Measurements from ENCODE around the gene LGR4. TPM values are rescaled to one million over a fixed set of nuclear protein-coding genes. Genes with fewer than 3 reads are reported as not detected.

LGR4 gene
- total RNA-seq, 1 experiment from 2014 or later: 7.1 TPM

- no peaks in the 10 kb centered on the region for H3K36me3 ChIP-seq (ENCODE audit: control insufficient read depth in 1 of 2, insufficient read depth in 2 of 2, low read length in 2 of 2)
- H4K20me1 ChIP-seq (ENCODE audit: insufficient read depth): no peaks in the 10 kb centered on the region
- ChIA-PET POLR2A (no interaction called here), RAD21 (ENCODE audit: low non-redundant PET in 1 of 2, low total read pairs in 2 of 2, uncharacterized antibody in 2 of 2, unreplicated experiment in 2 of 2) (no interaction called here), CTCF (no interaction called here)
- TF ChIP-seq POLR2A (IDR thresholded peaks at IDR 0.05; ENCODE audit: borderline replicate concordance, extremely low read depth, insufficient read depth, insufficient read length) (no peak), ZBTB33 (IDR thresholded peaks at IDR 0.05; ENCODE audit: extremely low read depth, insufficient replicate concordance, low read length) (no peak), CEBPB (IDR thresholded peaks at IDR 0.05; ENCODE audit: low read depth) (no peak), CBX3 (IDR thresholded peaks at IDR 0.05; ENCODE audit: low read depth) (no peak)
- no peak overlapping the region for H3K4me3 ChIP-seq (replicated peaks in 1 of 2; ENCODE audit: low read depth in 1 of 2, low read length in 2 of 2)
- H3K27ac ChIP-seq (ENCODE audit: low read depth, low read length): no peak overlapping the region
- no peaks in the 10 kb centered on the region for H3K9me3 ChIP-seq (ENCODE audit: control insufficient read depth in 1 of 2, insufficient read depth in 1 of 2, low read depth in 1 of 2, low read length in 2 of 2)
- no peak overlapping the region for H3K9ac ChIP-seq (ENCODE audit: low read length)
- H3K4me1 ChIP-seq (ENCODE audit: control insufficient read depth in 1 of 2, insufficient read depth in 2 of 2, low read length in 2 of 2): no peaks in the 10 kb centered on the region
- H3K79me2 ChIP-seq (ENCODE audit: insufficient read depth, low read length): no peaks in the 10 kb centered on the region
- no peak for ATAC-seq
- no peaks in the 10 kb centered on the region for H3K27me3 ChIP-seq (ENCODE audit: insufficient read depth, low read length)
- H3K9me2 ChIP-seq (ENCODE audit: insufficient read depth): no peaks in the 10 kb centered on the region
- H2AFZ ChIP-seq (ENCODE audit: low read depth, low read length, poor library complexity, severe bottlenecking): no peak overlapping the region
- intact Hi-C loops (cut with micrococcal nuclease): no loop called here
- no TSS peak for BruUV-seq (replicated peaks)
- no peak overlapping the region for H3K4me2 ChIP-seq (ENCODE audit: low read length)
- DNase-seq (ENCODE audit: low read depth, low spot score): no peak
These were observed 64.3 kb downstream of the LGR4 start for GRCh38 chr11:27408246-27408800.

GRCh38 chr11:27406498-27407354 is 65.9 kb downstream of the LGR4 start:
- Histone ChIP-seq H3K27me3 (ENCODE audit: insufficient read depth, low read length) (no peaks in the 10 kb centered on the region), H3K9me2 (ENCODE audit: insufficient read depth) (no peaks in the 10 kb centered on the region), H4K20me1 (ENCODE audit: insufficient read depth) (no peaks in the 10 kb centered on the region), H3K4me3 (replicated peaks in 1 of 2; ENCODE audit: low read depth in 1 of 2, low read length in 2 of 2) (no peak overlapping the region), H3K36me3 (ENCODE audit: control insufficient read depth in 1 of 2, insufficient read depth in 2 of 2, low read length in 2 of 2) (no peaks in the 10 kb centered on the region), H3K27ac (ENCODE audit: low read depth, low read length) (no peak overlapping the region), H3K4me1 (ENCODE audit: control insufficient read depth in 1 of 2, insufficient read depth in 2 of 2, low read length in 2 of 2) (no peaks in the 10 kb centered on the region), H3K4me2 (ENCODE audit: low read length) (no peak overlapping the region), H3K79me2 (ENCODE audit: insufficient read depth, low read length) (no peaks in the 10 kb centered on the region), H3K9ac (ENCODE audit: low read length) (no peak overlapping the region), H3K9me3 (ENCODE audit: control insufficient read depth in 1 of 2, insufficient read depth in 1 of 2, low read depth in 1 of 2, low read length in 2 of 2) (no peaks in the 10 kb centered on the region), H2AFZ (ENCODE audit: low read depth, low read length, poor library complexity, severe bottlenecking) (no peak overlapping the region)
- intact Hi-C loops (cut with micrococcal nuclease): no loop called here
- DNase-seq (ENCODE audit: low read depth, low spot score): no peak
- ATAC-seq: no peak
- POLR2A ChIA-PET: no interaction called here
- CTCF ChIA-PET: no interaction called here
- RAD21 ChIA-PET (ENCODE audit: low non-redundant PET in 1 of 2, low total read pairs in 2 of 2, uncharacterized antibody in 2 of 2, unreplicated experiment in 2 of 2): no interaction called here
- no peak for TF ChIP-seq ATF3 (IDR thresholded peaks at IDR 0.05)
- no peak for TF ChIP-seq CTCF (IDR thresholded peaks at IDR 0.05 in 2 of 3, conservative IDR thresholded peaks at IDR 0.05 in 1 of 3; ENCODE audit: borderline replicate concordance in 1 of 3, insufficient read depth in 1 of 3, low read depth in 2 of 3, low read length in 2 of 3)
- no peak for TF ChIP-seq ZFX (IDR thresholded peaks at IDR 0.05)
- no peak for TF ChIP-seq ELF1 (IDR thresholded peaks at IDR 0.05; ENCODE audit: borderline replicate concordance, low read depth)
- no TSS peak for BruUV-seq (replicated peaks)
